Hepatocyte (in vitro differentiated cells): ENCODE results near the gene SPR. TPM values are rescaled to one million over a fixed set of nuclear protein-coding genes. Genes with fewer than 3 reads are reported as not detected.
A peak's percentile ranks its signal among the peaks of the same experiment; 100 is the strongest.

Experiments used
- DNase-seq: peaks from one replicate; pipeline ENCODE4 v3.0.0-alpha.2; 2016; ENCODE audit warnings: low spot score
- H2AFZ ChIP-seq: fragments of 200-600 bp; sonication (generic); 2 replicates; pipeline ENCODE4 v1.6.0; 2016; ENCODE audit warnings: antibody characterized with exemption, mild to moderate bottlenecking
- H3K27ac ChIP-seq: fragments of 200-600 bp; sonication (generic); 2 replicates; pipeline ENCODE4 v1.5.1; 2016; ENCODE audit warnings: mild to moderate bottlenecking
- H3K27me3 ChIP-seq: fragments of 200-600 bp; sonication (generic); 2 replicates; pipeline ENCODE4 v1.6.1; 2016
- H3K36me3 ChIP-seq: fragments of 200-600 bp; sonication (generic); replicated peaks from 2 replicates; pipeline ENCODE4 v1.5.1; 2016; ENCODE audit warnings: low read depth; ENCODE audit not compliant: insufficient read depth
- H3K4me1 ChIP-seq: fragments of 200-600 bp; sonication (generic); 2 replicates; pipeline ENCODE4 v1.5.1; 2016; ENCODE audit warnings: mild to moderate bottlenecking, moderate library complexity; ENCODE audit not compliant: insufficient read depth
- H3K4me2 ChIP-seq: fragments of 200-600 bp; sonication (generic); 2 replicates; pipeline ENCODE4 v1.6.0; 2016
- H3K4me3 ChIP-seq: fragments of 200-600 bp; sonication (generic); 2 replicates; pipeline ENCODE4 v1.5.1; 2016; ENCODE audit warnings: mild to moderate bottlenecking
- H3K79me2 ChIP-seq: fragments of 200-600 bp; sonication (generic); 2 replicates; pipeline ENCODE4 v1.6.0; 2017; ENCODE audit warnings: mild to moderate bottlenecking
- H3K9me2 ChIP-seq: fragments of 200-600 bp; sonication (generic); replicated peaks from 2 replicates; pipeline ENCODE4 v1.6.0; 2017; ENCODE audit warnings: mild to moderate bottlenecking; ENCODE audit not compliant: insufficient read depth
- H3K9me3 ChIP-seq: fragments of 200-600 bp; sonication (generic); 2 replicates; pipeline ENCODE4 v1.5.1; 2016; ENCODE audit warnings: low read depth, mild to moderate bottlenecking
- H4K20me1 ChIP-seq: fragments of 200-600 bp; sonication (generic); 2 replicates; pipeline ENCODE4 v1.6.0; 2016; ENCODE audit warnings: mild to moderate bottlenecking; ENCODE audit not compliant: insufficient read depth, poor library complexity, severe bottlenecking
- CTCF ChIP-seq: fragments of 200-600 bp; sonication (generic); IDR thresholded peaks from 2 replicates; pipeline ENCODE4 v1.5.1; 2016; ENCODE audit warnings: antibody characterized with exemption, mild to moderate bottlenecking; ENCODE audit not compliant: poor library complexity
- EZH2 ChIP-seq: fragments of 200-600 bp; sonication (generic); IDR thresholded peaks from 2 replicates; pipeline ENCODE4 v1.6.1; 2016; ENCODE audit warnings: antibody characterized with exemption, mild to moderate bottlenecking, borderline replicate concordance
- EZH2phosphoT487 ChIP-seq: fragments of 200-600 bp; sonication (generic); IDR thresholded peaks from one replicate; pipeline ENCODE4 v1.6.1; 2018; ENCODE audit warnings: antibody characterized with exemption, mild to moderate bottlenecking, low read depth, moderate library complexity; ENCODE audit not compliant: unreplicated experiment, severe bottlenecking
- WGBS: methylation state at CpG from one replicate; pipeline ENCODE4 v1.1.6; 2016; ENCODE audit warnings: low lambda C conversion rate; ENCODE audit errors: missing lambda C conversion rate; 5-methylcytosine and 5-hydroxymethylcytosine counted together
- polyA plus RNA-seq: library from polyadenylated mRNA; unstranded; fragments of >200 nt; fragmentation: Nextera tagmentation; extraction: Ambion mirVana; gene quantifications from 2 replicates; pipeline ENCODE4 v1.2.1, GENCODE V29; 2016
- total RNA-seq: library from RNA; depleted of rRNA; stranded (reverse); fragments of >200 nt; gene quantifications from 2 replicates; pipeline ENCODE4 v1.2.3, GENCODE V29; 2014

Gene SPR
- total and polyA plus RNA-seq, 2 experiments from 2014 or later, result 44.8 to 63.3 TPM

- Histone ChIP-seq H3K9me2 (no peaks in the 10 kb centered on the region), H3K27ac (no peak overlapping the region), H3K4me2 (peak overlapping the region; percentile 75), H3K4me1 (peaks cover 33% of the 10 kb centered on the region), H3K9me3 (no peaks in the 10 kb centered on the region), H3K79me2 (no peaks in the 10 kb centered on the region), H3K4me3 (no peak overlapping the region), H2AFZ (peak overlapping the region; percentile 45), H3K36me3 (no peaks in the 10 kb centered on the region), H4K20me1 (no peaks in the 10 kb centered on the region), H3K27me3 (peaks cover 96% of the 10 kb centered on the region)
- TF ChIP-seq EZH2phosphoT487, result peak; percentile 8
- no peak for TF ChIP-seq CTCF
- peak; percentile 2 for TF ChIP-seq EZH2
- 14% methylated on average over 15 of the region's 15 CpGs for WGBS
- no peak for DNase-seq
Observed at GRCh38 chr2:72921088-72921851, 34.1 kb downstream of the SPR start.

- Histone ChIP-seq H3K4me3 (no peak overlapping the region), H3K79me2 (no peaks in the 10 kb centered on the region), H2AFZ (no peak overlapping the region), H3K27me3 (peaks cover 96% of the 10 kb centered on the region), H3K27ac (no peak overlapping the region), H3K9me3 (no peaks in the 10 kb centered on the region), H4K20me1 (no peaks in the 10 kb centered on the region), H3K4me2 (no peak overlapping the region), H3K36me3 (no peaks in the 10 kb centered on the region), H3K9me2 (no peaks in the 10 kb centered on the region), H3K4me1 (peaks cover 27% of the 10 kb centered on the region)
- no peak for TF ChIP-seq EZH2phosphoT487
- 59% methylated on average over 1 of the region's 1 CpG for WGBS
- no peak for DNase-seq
Observed at GRCh38 chr2:72921853-72922252, 34.6 kb downstream of the SPR start.

- TF ChIP-seq EZH2phosphoT487, result no peak
- no peak for TF ChIP-seq CTCF
- peak; percentile 55 for TF ChIP-seq EZH2
- WGBS, result 1% methylated on average over 30 of the region's 36 CpGs
- Histone ChIP-seq H3K4me1 (peaks cover 12% of the 10 kb centered on the region), H4K20me1 (no peaks in the 10 kb centered on the region), H2AFZ (peak overlapping the region; percentile 35), H3K9me2 (no peaks in the 10 kb centered on the region), H3K27ac (no peak overlapping the region), H3K9me3 (no peaks in the 10 kb centered on the region), H3K36me3 (no peaks in the 10 kb centered on the region), H3K4me3 (no peak overlapping the region), H3K4me2 (peak overlapping the region; percentile 69), H3K79me2 (no peaks in the 10 kb centered on the region), H3K27me3 (peaks cover 100% of the 10 kb centered on the region)
- DNase-seq, result peak; percentile 40
Observed at GRCh38 chr2:72923833-72924352, 36.7 kb downstream of the SPR start.

- DNase-seq, result no peak
- TF ChIP-seq CTCF, result no peak
- peak; percentile 92 for TF ChIP-seq EZH2
- TF ChIP-seq EZH2phosphoT487, result peak; percentile 34
- peak overlapping the region; percentile 35 for H2AFZ ChIP-seq
- no peaks in the 10 kb centered on the region for H3K9me3 ChIP-seq
- H3K4me2 ChIP-seq, result peak overlapping the region; percentile 69
- no peak overlapping the region for H3K4me3 ChIP-seq
- H3K27me3 ChIP-seq, result peaks cover 100% of the 10 kb centered on the region
- no peaks in the 10 kb centered on the region for H3K79me2 ChIP-seq
- no peaks in the 10 kb centered on the region for H3K36me3 ChIP-seq
- H4K20me1 ChIP-seq, result no peaks in the 10 kb centered on the region
- H3K9me2 ChIP-seq, result no peaks in the 10 kb centered on the region
- H3K27ac ChIP-seq, result no peak overlapping the region
- 3% methylated on average over 45 of the region's 61 CpGs for WGBS
- peaks cover 12% of the 10 kb centered on the region for H3K4me1 ChIP-seq
Observed at GRCh38 chr2:72924353-72925240, 37.4 kb downstream of the SPR start.
